HEK293 (cell line): Measurements from ENCODE around the gene REN.

Experiments used
- CTCF ChIA-PET: fragments of 350-600 bp; formaldehyde crosslinking; extraction: SDS; loops from one replicate; lab custom pipeline; 2021; ENCODE audit warnings: antibody characterized with exemption; lab: Yijun Ruan, JAX
- POLR2A ChIA-PET: fragments of 300-600 bp; formaldehyde crosslinking; extraction: SDS; loops from one replicate; lab custom pipeline; 2020; ENCODE audit warnings: antibody characterized with exemption, inconsistent platforms; lab: Yijun Ruan, JAX
- H3K27ac ChIP-seq: fragments of 200-500 bp; sonication (Bioruptor generic); 2 replicates; pipeline ENCODE4 v1.5.1; 2014; ENCODE audit warnings: low read depth, low read length, control low read depth, inconsistent platforms; ENCODE audit errors: extremely low read depth
- H3K36me3 ChIP-seq, 2 experiments: fragments of 200-500 bp in 1 of 2; sonication (Bioruptor generic) in 1 of 2; 1 replicate in 1 of 2; 2 replicates in 1 of 2; pipeline ENCODE4 v1.5.1; 2014 to 2017; ENCODE audit warnings: inconsistent platforms in 2 of 2, low read length in 2 of 2; ENCODE audit not compliant: control insufficient read depth in 2 of 2, insufficient read depth in 1 of 2
- H3K4me1 ChIP-seq: fragments of 200-500 bp; sonication (Bioruptor generic); 2 replicates; pipeline ENCODE4 v1.5.1; 2014; ENCODE audit warnings: mild to moderate bottlenecking, low read length, inconsistent platforms; ENCODE audit not compliant: control insufficient read depth, insufficient read depth
- H3K4me3 ChIP-seq: 2 replicates; pipeline ENCODE4 v1.5.1; 2011; ENCODE audit warnings: low read depth, mild to moderate bottlenecking, control low read depth, low read length, moderate library complexity
- H3K9me3 ChIP-seq: fragments of 200-500 bp; sonication (Bioruptor generic); 2 replicates; pipeline ENCODE4 v1.5.1; 2014; ENCODE audit warnings: low read depth, low read length, inconsistent platforms; ENCODE audit not compliant: control insufficient read depth, insufficient read depth
- BCL11A ChIP-seq: fragments of 450-650 bp; formaldehyde crosslinking; IDR thresholded peaks from 2 replicates; pipeline ENCODE4 v1.5.1; 2016; ENCODE audit warnings: low read depth, missing biosample characterization, missing genetic modification characterization
- GLI2 ChIP-seq: fragments of 450-650 bp; formaldehyde crosslinking; IDR thresholded peaks from 2 replicates; pipeline ENCODE4; 2017; ENCODE audit warnings: missing biosample characterization, missing genetic modification characterization, low read depth, borderline replicate concordance
- KLF1 ChIP-seq: fragments of 450-650 bp; formaldehyde crosslinking; IDR thresholded peaks from 2 replicates; pipeline ENCODE4 v1.5.1; 2016; ENCODE audit warnings: missing biosample characterization, missing genetic modification characterization
- ZFHX2 ChIP-seq: fragments of 450-650 bp; formaldehyde crosslinking; conservative IDR thresholded peaks from 2 replicates; pipeline ENCODE4 v1.5.1; 2016; ENCODE audit warnings: missing biosample characterization, missing genetic modification characterization
- ZNF140 ChIP-seq: fragments of 450-650 bp; formaldehyde crosslinking; IDR thresholded peaks from 2 replicates; pipeline ENCODE4 v1.5.1; 2016; ENCODE audit warnings: missing biosample characterization, missing genetic modification characterization
- ZNF335 ChIP-seq: fragments of 450-650 bp; formaldehyde crosslinking; conservative IDR thresholded peaks from 2 replicates; pipeline ENCODE4 v1.5.1; 2016; ENCODE audit warnings: missing biosample characterization, missing genetic modification characterization
- ZNF37A ChIP-seq: fragments of 450-650 bp; IDR thresholded peaks from 2 replicates; pipeline ENCODE4 v1.5.1; 2018; ENCODE audit warnings: missing biosample characterization, missing genetic modification characterization
- ZNF473 ChIP-seq: fragments of 450-650 bp; formaldehyde crosslinking; IDR thresholded peaks from 2 replicates; pipeline ENCODE4 v1.5.1; 2017; ENCODE audit warnings: missing biosample characterization, missing genetic modification characterization
- ZNF514 ChIP-seq: fragments of 450-650 bp; formaldehyde crosslinking; IDR thresholded peaks from 2 replicates; pipeline ENCODE4 v1.5.1; 2016; ENCODE audit warnings: missing biosample characterization, missing genetic modification characterization
- ZNF544 ChIP-seq: fragments of 450-650 bp; formaldehyde crosslinking; IDR thresholded peaks from 2 replicates; pipeline ENCODE4 v1.5.0; 2017; ENCODE audit warnings: missing biosample characterization, missing genetic modification characterization
- ZNF571 ChIP-seq: fragments of 450-650 bp; formaldehyde crosslinking; IDR thresholded peaks from 2 replicates; pipeline ENCODE4 v1.5.0; 2017; ENCODE audit warnings: missing biosample characterization, missing genetic modification characterization
- ZNF610 ChIP-seq: fragments of 450-650 bp; formaldehyde crosslinking; IDR thresholded peaks from 2 replicates; pipeline ENCODE4 v1.5.1; 2016; ENCODE audit warnings: missing biosample characterization, missing genetic modification characterization, borderline replicate concordance
- ZNF76 ChIP-seq: fragments of 450-650 bp; formaldehyde crosslinking; IDR thresholded peaks from 2 replicates; pipeline ENCODE4; 2016; ENCODE audit warnings: low read depth, missing biosample characterization, missing genetic modification characterization, borderline replicate concordance
- ZNF791 ChIP-seq: fragments of 450-650 bp; formaldehyde crosslinking; IDR thresholded peaks from 2 replicates; pipeline ENCODE4 v1.5.1; 2016; ENCODE audit warnings: missing biosample characterization, missing genetic modification characterization
- TF ChIP-seq, protein P1 (sequence below): fragments of 450-650 bp; formaldehyde crosslinking; IDR thresholded peaks from 2 replicates; pipeline ENCODE4 v1.5.1; 2016; ENCODE audit warnings: missing biosample characterization, missing genetic modification characterization, borderline replicate concordance

Gene REN

DNA sequence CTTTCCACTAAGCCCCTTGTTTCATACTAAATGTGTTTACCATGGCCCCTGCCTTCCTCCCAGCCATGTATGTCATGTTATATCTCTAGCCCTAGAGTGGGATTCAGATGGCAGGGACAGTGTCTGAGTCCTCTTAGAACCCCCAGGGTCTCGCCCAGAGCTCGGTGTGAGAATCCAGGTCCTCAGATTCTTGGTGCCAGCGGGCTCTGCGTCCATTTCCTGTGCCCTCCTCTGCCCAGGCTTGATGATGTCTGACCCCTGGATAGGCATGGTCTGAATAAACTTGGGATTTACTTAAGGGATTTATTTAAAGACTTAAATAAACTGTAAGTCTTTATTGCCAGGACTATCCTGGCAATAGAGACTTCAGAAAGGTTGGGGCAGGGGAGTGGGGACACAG, 36.3 kb upstream of the REN start:
- CTCF ChIA-PET, result interaction anchor here (0.6 to 1.0 kb wide), 2 partner anchors 11 to 17 kb away, joined by 3 read pairs; partner anchors contain the start of gene GOLT1A
- Histone ChIP-seq H3K4me3 (no peak overlapping the region), H3K4me1 (no peaks in the 10 kb centered on the region), H3K36me3 (no peaks in the 10 kb centered on the region), H3K27ac (no peak overlapping the region), H3K9me3 (no peaks in the 10 kb centered on the region)
- TF ChIP-seq ZNF544, result no peak
- no peak for TF ChIP-seq ZNF473
- TF ChIP-seq ZNF571 (tag by site-specific recombination), result no peak
- no peak for TF ChIP-seq BCL11A (tag by site-specific recombination)
- POLR2A ChIA-PET, result no interaction called here

DNA sequence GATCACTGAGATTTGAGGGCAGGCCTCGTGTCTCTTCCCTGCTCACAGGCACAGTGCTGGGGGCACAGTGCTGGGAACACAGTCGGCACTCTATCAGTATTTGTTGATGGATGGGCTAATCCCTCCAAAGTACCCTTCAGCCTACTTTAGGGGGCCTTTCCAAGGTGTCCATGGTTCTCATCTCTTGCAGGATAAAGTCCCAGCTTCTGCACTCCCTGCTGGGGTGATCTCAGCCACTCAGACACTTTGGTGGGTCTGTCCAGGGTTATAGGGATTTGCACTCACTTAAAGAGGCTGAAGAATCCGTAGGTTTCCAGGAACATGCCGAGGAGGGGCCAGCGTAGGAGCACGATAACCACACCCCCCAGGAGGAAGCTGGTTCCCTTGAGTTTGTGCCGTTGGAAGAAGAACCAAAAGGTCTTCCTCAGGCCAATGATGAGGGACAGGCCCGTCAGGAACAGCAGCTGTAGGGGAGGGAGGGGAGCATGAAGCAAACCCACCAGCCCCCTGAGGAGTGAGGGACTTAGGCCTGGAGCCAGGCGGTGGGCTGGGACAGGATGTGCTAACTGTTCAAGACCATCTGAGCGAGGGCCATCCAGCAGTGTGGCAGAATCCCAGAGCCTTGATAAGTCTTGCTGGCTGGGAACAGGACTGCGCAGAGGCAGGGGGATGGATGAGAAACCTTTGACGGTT, 35.4 kb upstream of the REN start:
- TF ChIP-seq ZFHX2 (tag by site-specific recombination) (no peak), ZNF76 (tag by site-specific recombination) (no peak), ZNF140 (tag by site-specific recombination) (no peak)
- ChIA-PET POLR2A (interaction anchor here (0.6 kb wide), 1 partner anchor 16 kb away, joined by 4 read pairs; no protein-coding TSS in a partner anchor), CTCF (no interaction called here)
- Histone ChIP-seq H3K27ac (no peak overlapping the region), H3K36me3 (no peaks in the 10 kb centered on the region), H3K4me1 (no peaks in the 10 kb centered on the region), H3K9me3 (no peaks in the 10 kb centered on the region), H3K4me3 (no peak overlapping the region)

GRCh38 chr1:204199579-204199978, 33.4 kb upstream of the REN start:
- H3K36me3 ChIP-seq, result no peaks in the 10 kb centered on the region
- no peak overlapping the region for H3K27ac ChIP-seq
- TF ChIP-seq ZNF335 (tag by site-specific recombination), result no peak
- no peak for TF ChIP-seq ZNF791
- TF ChIP-seq ZNF37A, result no peak
- ChIA-PET CTCF (interaction anchor here (1.1 to 3.2 kb wide), 5 partner anchors 9 to 59 kb away, joined by 3 to 18 read pairs (median 6); no protein-coding TSS in a partner anchor), POLR2A (no interaction called here)
- H3K9me3 ChIP-seq, result no peaks in the 10 kb centered on the region
- no peaks in the 10 kb centered on the region for H3K4me1 ChIP-seq
- no peak overlapping the region for H3K4me3 ChIP-seq

GRCh38 chr1:204198348-204199340, 32.5 kb upstream of the REN start:
- Histone ChIP-seq H3K9me3 (no peaks in the 10 kb centered on the region), H3K4me1 (no peaks in the 10 kb centered on the region)
- POLR2A ChIA-PET, result no interaction called here
- TF ChIP-seq, protein P1, sequence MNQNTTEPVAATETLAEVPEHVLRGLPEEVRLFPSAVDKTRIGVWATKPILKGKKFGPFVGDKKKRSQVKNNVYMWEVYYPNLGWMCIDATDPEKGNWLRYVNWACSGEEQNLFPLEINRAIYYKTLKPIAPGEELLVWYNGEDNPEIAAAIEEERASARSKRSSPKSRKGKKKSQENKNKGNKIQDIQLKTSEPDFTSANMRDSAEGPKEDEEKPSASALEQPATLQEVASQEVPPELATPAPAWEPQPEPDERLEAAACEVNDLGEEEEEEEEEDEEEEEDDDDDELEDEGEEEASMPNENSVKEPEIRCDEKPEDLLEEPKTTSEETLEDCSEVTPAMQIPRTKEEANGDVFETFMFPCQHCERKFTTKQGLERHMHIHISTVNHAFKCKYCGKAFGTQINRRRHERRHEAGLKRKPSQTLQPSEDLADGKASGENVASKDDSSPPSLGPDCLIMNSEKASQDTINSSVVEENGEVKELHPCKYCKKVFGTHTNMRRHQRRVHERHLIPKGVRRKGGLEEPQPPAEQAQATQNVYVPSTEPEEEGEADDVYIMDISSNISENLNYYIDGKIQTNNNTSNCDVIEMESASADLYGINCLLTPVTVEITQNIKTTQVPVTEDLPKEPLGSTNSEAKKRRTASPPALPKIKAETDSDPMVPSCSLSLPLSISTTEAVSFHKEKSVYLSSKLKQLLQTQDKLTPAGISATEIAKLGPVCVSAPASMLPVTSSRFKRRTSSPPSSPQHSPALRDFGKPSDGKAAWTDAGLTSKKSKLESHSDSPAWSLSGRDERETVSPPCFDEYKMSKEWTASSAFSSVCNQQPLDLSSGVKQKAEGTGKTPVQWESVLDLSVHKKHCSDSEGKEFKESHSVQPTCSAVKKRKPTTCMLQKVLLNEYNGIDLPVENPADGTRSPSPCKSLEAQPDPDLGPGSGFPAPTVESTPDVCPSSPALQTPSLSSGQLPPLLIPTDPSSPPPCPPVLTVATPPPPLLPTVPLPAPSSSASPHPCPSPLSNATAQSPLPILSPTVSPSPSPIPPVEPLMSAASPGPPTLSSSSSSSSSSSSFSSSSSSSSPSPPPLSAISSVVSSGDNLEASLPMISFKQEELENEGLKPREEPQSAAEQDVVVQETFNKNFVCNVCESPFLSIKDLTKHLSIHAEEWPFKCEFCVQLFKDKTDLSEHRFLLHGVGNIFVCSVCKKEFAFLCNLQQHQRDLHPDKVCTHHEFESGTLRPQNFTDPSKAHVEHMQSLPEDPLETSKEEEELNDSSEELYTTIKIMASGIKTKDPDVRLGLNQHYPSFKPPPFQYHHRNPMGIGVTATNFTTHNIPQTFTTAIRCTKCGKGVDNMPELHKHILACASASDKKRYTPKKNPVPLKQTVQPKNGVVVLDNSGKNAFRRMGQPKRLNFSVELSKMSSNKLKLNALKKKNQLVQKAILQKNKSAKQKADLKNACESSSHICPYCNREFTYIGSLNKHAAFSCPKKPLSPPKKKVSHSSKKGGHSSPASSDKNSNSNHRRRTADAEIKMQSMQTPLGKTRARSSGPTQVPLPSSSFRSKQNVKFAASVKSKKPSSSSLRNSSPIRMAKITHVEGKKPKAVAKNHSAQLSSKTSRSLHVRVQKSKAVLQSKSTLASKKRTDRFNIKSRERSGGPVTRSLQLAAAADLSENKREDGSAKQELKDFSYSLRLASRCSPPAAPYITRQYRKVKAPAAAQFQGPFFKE, result no peak
- no peak for TF ChIP-seq ZNF610 (tag by site-specific recombination)
- TF ChIP-seq GLI2, result no peak
- no peak for TF ChIP-seq KLF1 (tag by site-specific recombination)
- no peak for TF ChIP-seq ZNF514 (tag by site-specific recombination)
- TF ChIP-seq, all 188 proteins: peak for 0
- no peak overlapping the region for H3K4me3 ChIP-seq
- H3K36me3 ChIP-seq, result no peaks in the 10 kb centered on the region
- CTCF ChIA-PET, result interaction anchor here (0.7 to 3.2 kb wide), 10 partner anchors 8 to 339 kb away, joined by 3 to 20 read pairs (median 3); no protein-coding TSS in a partner anchor
- H3K27ac ChIP-seq, result no peak overlapping the region
